HCEC 1CT (cell line): Measurements from ENCODE around the gene ATG2A.

Experiments
- DNase-seq: peaks from one replicate; pipeline ENCODE4 v3.0.0-alpha.2; 2017

ATG2A gene

GRCh38 chr11:64867748-64868462 is 49.1 kb downstream of the ATG2A start:
- DNase-seq: no peak

DNA sequence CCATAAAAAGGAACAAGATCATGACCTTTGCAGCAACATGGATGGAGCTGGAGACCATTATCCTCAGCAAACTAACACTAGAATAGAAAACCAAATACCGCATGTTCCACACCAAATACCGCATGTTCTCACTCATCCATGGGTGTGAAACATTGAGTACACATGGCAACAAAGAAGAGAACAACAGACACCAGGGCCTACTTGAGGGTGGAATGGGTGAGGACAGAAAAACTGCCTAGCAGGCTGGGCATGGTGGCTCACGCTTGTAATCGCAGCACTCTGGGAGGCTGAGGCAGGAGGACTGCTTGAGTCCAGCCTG is 50.9 kb downstream of the ATG2A start:
- DNase-seq: no peak

GRCh38 chr11:64865286-64866172 is 51.5 kb downstream of the ATG2A start:
- peak; percentile 91 for DNase-seq

- DNase-seq: peak; percentile 96
Measured at GRCh38 chr11:64864473-64865285, 52.3 kb downstream of the ATG2A start.

DNA sequence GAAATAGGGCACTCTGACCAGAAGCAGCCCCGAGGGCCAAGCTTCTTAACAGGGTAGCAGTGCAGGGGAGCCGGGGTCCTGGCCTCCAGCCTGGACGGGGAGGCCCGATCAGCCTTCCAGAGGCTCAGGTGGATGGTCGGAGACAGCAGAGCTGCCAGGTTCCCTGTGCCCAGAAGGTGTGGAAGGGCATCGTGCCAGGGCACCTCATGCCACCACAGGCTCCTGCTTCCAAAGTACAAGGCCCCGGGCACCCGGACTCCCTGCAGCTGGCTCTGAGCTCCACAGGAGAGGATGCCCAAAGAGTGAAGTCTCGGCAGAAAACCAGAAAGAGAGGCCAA is 52.9 kb downstream of the ATG2A start:
- no peak for DNase-seq

GRCh38 chr11:64863391-64864060 is 53.5 kb downstream of the ATG2A start:
- no peak for DNase-seq

GRCh38 chr11:64862987-64863390 is 54.0 kb downstream of the ATG2A start:
- no peak for DNase-seq

GRCh38 chr11:64861227-64861975 is 55.6 kb downstream of the ATG2A start:
- DNase-seq: no peak

DNA sequence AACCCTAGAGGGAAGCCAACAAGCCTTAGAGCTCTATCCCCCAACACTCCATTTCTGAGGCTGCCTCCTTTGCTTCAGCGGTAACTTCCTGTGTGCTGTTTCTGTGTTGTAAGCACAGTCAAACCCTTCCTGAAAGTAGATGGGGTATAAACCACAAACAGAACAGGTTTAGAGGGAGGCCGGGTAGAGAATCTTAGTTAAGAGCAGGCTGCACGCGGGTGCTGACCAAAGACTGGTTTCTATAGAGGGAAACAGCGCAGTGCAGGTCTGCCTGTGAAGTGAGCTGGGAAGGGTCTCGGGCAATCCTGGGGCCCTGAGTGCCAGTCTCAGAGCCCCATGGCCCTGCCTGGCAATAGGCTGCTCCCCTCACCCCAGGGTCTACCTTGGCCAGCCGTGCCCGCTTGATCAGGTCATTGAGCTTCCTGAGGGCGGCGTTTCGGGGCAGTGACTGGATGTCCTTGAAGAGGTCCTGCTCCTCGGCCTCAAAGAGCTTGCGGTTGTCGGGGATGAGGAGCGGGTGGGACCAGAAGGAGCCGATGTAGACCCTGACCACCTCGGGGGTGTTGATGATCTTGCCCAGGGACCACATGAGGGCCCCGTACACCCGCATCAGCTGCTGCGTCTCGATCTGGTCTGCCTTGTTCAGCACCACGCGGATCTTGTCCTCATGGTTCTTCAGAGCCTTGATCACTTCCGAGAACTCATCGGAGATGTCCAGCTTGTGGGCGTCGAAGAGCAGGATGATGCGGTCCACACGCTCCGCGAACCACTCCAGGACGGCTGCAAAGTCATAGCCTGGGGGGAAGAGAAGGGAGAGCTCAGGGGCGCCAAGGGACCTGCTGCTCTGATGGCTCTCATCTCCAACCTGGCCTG is 57.2 kb downstream of the ATG2A start:
- DNase-seq: no peak

- no peak for DNase-seq
Measured at GRCh38 chr11:64858467-64859263, 58.3 kb downstream of the ATG2A start.

DNA sequence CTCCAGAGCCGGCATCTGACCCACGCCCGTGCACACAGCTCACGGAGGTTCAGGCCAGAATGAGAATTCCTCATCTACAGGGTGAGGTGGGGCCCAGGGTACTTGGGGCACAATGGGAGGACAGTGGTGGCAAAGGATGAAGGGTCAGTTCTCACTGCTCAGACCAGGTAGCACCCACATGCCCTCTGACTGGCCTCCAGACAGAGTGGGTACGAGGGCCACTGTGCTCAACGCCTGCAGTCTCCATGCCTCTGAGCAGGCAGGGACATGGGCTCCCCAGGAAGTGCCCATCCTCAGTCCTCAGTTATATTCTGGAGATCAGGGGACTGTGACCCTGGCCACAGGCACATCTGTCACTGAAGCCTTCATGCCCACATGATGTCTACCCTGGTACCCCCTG is 59.5 kb downstream of the ATG2A start:
- no peak for DNase-seq

DNA sequence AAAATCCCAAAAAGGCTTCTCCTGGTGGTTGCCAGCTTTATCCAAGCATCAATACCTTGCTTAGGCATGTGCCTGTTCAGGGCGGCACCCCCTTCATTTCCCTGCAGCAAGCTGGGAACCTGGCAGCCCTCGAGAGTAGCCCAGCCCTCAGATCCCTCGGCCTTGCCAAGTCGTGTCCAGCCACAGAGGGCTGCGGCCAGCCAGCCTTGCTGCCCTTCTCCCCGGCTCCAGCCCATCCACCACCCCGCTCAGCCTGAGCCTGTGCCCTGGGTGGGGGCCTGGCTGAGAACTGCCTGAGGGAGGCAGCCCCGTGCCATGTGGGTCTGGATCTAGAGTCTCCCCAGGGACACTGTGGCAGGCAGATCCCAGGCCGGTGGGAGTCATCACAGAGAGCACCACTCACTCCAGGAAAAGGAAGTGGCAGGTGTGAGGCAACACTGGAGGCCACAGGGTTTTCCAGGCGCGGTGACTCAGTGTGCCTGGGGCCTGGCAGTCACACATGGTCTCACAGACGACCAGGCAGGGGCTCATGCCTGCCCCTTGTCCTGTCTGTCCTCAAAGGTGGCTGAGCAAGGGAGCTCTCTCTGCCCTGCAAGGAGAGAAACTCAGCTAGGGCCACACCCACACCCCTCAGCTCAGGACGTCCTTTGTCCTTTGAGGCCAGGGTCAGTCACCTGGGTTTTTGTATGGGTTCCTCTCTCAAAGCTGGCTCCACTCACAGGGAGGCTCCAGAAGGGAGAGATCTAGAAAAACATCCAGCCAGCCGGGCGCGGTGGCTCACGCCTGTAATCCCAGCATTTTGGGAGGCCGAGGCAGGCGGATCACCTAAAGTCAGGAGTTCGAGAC is 60.4 kb downstream of the ATG2A start:
- DNase-seq: peak; percentile 74

DNA sequence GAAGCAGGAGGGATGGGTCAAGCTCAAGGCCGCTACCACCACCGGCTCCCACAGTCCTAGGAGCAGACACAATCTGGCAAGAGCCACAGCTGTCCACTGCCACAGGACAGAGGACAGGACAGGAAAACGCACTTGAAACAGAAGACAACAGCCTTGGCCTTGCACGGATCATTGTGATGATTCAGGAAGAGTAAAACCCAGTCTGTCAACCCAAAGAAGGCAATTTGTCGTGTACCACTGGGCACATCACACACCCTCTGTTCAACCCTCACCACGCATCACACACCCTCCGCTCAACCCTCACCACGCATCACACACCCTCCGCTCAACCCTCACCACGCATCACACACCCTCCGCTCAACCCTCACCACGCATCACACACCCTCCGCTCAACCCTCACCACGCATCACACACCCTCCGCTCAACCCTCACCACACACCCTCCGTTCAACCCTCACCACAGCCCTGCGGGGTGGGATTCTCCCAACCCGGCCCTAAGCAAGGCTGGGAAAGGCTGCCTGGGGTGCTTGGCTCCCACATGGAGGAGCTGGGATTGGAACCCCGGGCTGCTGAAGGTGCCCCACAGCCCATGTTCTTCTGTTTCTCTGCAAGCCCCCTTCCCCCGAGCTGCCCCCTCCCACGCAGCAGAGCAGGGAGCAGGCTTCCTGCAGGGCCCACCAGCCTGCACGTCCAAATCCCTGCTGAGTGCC is 61.3 kb downstream of the ATG2A start:
- DNase-seq: no peak

DNA sequence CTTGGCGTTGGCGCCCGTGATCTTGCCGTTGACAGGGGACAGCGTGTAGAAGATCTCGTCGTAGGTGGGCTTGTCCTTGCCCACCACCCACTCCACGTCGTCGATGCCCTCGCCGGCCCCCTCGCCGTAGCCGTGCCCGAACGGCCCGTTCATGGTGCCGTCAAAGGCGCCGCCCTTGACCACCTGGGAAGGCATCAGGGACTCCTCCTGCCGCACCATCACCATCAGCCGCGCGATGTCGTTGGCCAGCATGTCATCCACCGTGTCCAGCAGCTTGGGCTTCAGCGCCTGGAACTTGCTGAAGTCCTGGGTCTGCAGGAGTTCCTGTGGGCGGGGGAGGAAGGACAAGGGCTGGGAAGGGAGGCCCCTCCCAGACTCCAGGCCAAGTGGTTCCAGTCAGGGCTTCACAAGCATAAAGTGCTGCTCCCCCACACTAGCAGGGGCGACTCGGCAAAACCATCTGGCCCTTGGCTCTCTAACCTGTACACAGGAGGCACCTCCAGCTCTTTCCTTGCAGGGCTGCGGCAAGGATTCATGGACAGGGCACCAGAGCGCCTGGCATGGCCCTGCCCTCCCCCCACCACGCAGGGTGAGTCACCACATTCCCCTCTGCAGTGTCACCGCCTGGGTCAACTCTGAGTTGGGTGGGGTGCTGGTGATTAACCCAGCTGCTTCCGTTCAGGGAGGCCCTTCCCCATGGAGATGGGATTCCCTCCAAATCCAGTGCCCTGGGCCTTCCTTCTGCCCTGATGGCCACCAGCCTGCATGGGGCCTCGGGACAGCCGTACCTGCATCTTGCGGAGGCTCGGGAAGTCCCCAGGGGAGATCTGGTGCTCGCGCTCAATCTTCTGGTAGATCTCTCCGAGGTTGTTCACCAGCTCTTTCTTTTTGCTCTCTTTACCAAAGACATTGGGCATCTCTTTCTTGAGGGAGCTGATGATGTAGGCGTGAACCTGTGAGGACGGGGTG is 62.2 kb downstream of the ATG2A start:
- peak; percentile 93 for DNase-seq

- no peak for DNase-seq
Measured at GRCh38 chr11:64854157-64854533, 62.9 kb downstream of the ATG2A start.

- no peak for DNase-seq
Measured at GRCh38 chr11:64853709-64854108, 63.3 kb downstream of the ATG2A start.

DNA sequence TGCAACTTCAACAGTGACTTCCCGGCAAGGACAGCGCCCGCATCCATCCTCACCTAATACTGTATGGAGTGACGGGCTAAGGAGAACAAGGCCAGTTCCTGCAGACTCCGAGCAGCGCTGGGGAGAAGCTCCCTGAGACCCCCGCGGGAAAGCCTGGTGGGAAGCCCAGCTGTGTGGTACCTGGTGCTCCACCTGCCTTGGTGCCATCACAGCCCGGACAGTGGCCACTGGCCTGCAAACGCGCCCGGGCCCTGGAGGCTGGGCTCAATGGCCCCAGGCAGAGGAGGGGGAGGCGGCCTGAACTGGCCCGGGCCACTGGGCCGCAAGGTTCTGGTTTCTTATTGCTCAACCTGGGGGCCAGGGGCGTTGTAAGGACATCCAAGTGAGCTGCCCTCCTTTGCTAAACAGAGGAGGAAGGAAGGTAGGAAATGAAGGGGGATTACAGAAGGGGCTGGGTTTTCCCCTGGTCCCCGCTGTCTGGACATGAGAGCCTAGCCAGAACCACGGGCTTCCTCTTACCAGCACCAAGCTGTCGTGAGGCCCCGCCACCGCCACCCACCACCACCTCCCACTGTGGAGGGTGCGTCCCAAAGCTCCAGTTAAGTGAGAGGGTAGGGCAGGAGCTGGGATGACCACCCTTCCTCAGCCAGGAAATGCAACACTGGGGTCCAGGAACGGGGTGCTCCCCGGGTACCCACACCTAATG is 64.1 kb downstream of the ATG2A start:
- DNase-seq: no peak
